Common myeloid progenitor, CD34-positive (primary cell): ENCODE measurements around the gene C2orf42.
"Not testable (repeated sequence)": the region's sequence is repeated elsewhere in the genome, so short reads cannot be mapped to it uniquely, and the experiment has no call there.

Experiments
- CTCF ChIA-PET: fragments of 350-600 bp; sonication (Branson Sonifier 250); formaldehyde crosslinking; loops from one replicate; lab custom pipeline; 2021; ENCODE audit warnings: antibody characterized with exemption; lab: Charles Lee
- POLR2A ChIA-PET: fragments of 350-600 bp; sonication (Branson Sonifier 250); formaldehyde crosslinking; loops from one replicate; lab custom pipeline; 2021; ENCODE audit warnings: antibody characterized with exemption; lab: Charles Lee
- DNase-seq, 3 donors: peaks; one replicate each; pipeline versions ENCODE4 v3.0.0 to v3.0.0-alpha.2; 2013
- H3K27ac ChIP-seq, 2 experiments: 1 replicate in 1 of 2; 2 replicates in 1 of 2; pipeline ENCODE4 v1.7.0; 2013; ENCODE audit warnings: inconsistent platforms in 2 of 2, low read length in 2 of 2, mild to moderate bottlenecking in 2 of 2, low read depth in 1 of 2, moderate library complexity in 1 of 2; ENCODE audit not compliant: severe bottlenecking in 2 of 2, insufficient read depth in 1 of 2, poor library complexity in 1 of 2
- H3K27me3 ChIP-seq, 5 experiments: replicated peaks in 2 of 5; 1 replicate in 3 of 5; 2 replicates in 2 of 5; pipeline versions ENCODE4 v1.6.1 to v1.7.0; 2013; ENCODE audit warnings: low read length in 4 of 5, mild to moderate bottlenecking in 2 of 5, moderate library complexity in 2 of 5, inconsistent platforms in 1 of 5; ENCODE audit not compliant: insufficient read depth in 5 of 5, control insufficient read depth in 4 of 5
- H3K36me3 ChIP-seq, 4 experiments: 1 replicate in 2 of 4; 2 replicates in 2 of 4; pipeline versions ENCODE4 v1.6.1 to v1.7.0; 2013; ENCODE audit warnings: low read length in 3 of 4, control low read depth in 1 of 4, mild to moderate bottlenecking in 1 of 4; ENCODE audit not compliant: control insufficient read depth in 4 of 4, insufficient read depth in 4 of 4
- H3K4me1 ChIP-seq, 4 experiments: 1 replicate in 3 of 4; 2 replicates in 1 of 4; pipeline versions ENCODE4 v1.6.1 to v1.7.1; 2013; ENCODE audit warnings: low read length in 3 of 4, mild to moderate bottlenecking in 3 of 4, control low read depth in 1 of 4, inconsistent platforms in 1 of 4, moderate library complexity in 1 of 4; ENCODE audit not compliant: control insufficient read depth in 4 of 4, insufficient read depth in 4 of 4; ENCODE audit errors: control extremely low read depth in 1 of 4
- H3K4me3 ChIP-seq, 7 experiments: 1 replicate in 4 of 7; 2 replicates in 3 of 7; pipeline versions ENCODE4 v1.5.1 to v1.7.0; 2013; ENCODE audit warnings: mild to moderate bottlenecking in 7 of 7, low read length in 6 of 7, moderate library complexity in 6 of 7, inconsistent platforms in 2 of 7, low read depth in 2 of 7, control low read depth in 1 of 7; ENCODE audit not compliant: insufficient read depth in 4 of 7, control insufficient read depth in 1 of 7; ENCODE audit errors: extremely low read depth in 1 of 7
- H3K9me3 ChIP-seq, 5 experiments: 1 replicate in 4 of 5; 2 replicates in 1 of 5; pipeline versions ENCODE4 v1.6.1 to v1.7.1; 2013; ENCODE audit warnings: low read length in 4 of 5, mild to moderate bottlenecking in 2 of 5, inconsistent platforms in 1 of 5, low read depth in 1 of 5, moderate library complexity in 1 of 5; ENCODE audit not compliant: control insufficient read depth in 4 of 5, insufficient read depth in 2 of 5; ENCODE audit errors: control extremely low read depth in 1 of 5
- WGBS: methylation state at CpG from one replicate; pipeline ENCODE4 v1.1.5; 2013; ENCODE audit not compliant: insufficient coverage; 5-methylcytosine and 5-hydroxymethylcytosine counted together

The C2orf42 gene

DNA sequence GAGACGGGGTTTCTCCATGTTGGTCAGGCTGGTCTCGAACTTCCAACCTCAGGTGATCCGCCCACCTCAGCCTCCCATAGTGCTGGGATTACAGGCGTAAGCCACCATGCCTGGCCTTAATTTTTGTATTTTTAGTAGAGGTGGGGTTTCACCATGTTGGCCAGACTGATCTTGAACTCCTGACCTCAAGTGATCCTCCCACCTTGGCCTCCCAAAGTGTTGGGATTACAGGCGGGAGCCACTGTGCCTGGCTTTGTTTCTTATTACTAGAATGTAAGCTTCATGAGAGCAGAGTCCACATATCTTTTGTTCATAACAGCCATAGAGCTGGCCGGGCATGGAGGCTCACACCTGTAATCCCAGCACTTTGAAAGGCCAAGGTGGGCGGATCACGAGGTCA is 84.7 kb downstream of the C2orf42 start:
- POLR2A ChIA-PET, H3K27ac ChIP-seq, DNase-seq, H3K27me3 ChIP-seq, H3K9me3 ChIP-seq, H3K36me3 ChIP-seq, H3K4me3 ChIP-seq: not testable (repeated sequence)
- CTCF ChIA-PET, result interaction anchor here (1.0 to 2.8 kb wide), 5 partner anchors 9 to 37 kb away, joined by 3 to 8 read pairs (median 4); no protein-coding TSS in a partner anchor
- WGBS, result 100% methylated on average over 2 of the region's 8 CpGs
- peaks cover 21 to 49% (median 33%) of the 10 kb centered on the region in 4 experiments for H3K4me1 ChIP-seq

- Histone ChIP-seq H3K36me3 (no peaks in the 10 kb centered on the region), H3K4me1 (peaks cover 21 to 45% (median 33%) of the 10 kb centered on the region in 4 experiments), H3K4me3 (peak overlapping the region in 5 of 7 experiments; percentile 32 to 49 (median 46)), H3K27me3 (no peaks in the 10 kb centered on the region), H3K9me3 (no peaks in the 10 kb centered on the region), H3K27ac (peak overlapping the region; percentile 46 to 76)
- CTCF ChIA-PET, result interaction anchor here (0.6 to 3.1 kb wide), 12 partner anchors 9 to 192 kb away, joined by 3 to 16 read pairs (median 6); no protein-coding TSS in a partner anchor
- peak; percentile 72 to 81 (median 76) for DNase-seq
- 14% methylated on average over 6 of the region's 11 CpGs for WGBS
- POLR2A ChIA-PET, result interaction anchor here (0.6 to 1.8 kb wide), 7 partner anchors 9 to 535 kb away, joined by 3 to 6 read pairs (median 5); partner anchors contain the start of genes MXD1 and PCBP1
Observed at GRCh38 chr2:70104231-70105111, 86.3 kb downstream of the C2orf42 start.

DNA sequence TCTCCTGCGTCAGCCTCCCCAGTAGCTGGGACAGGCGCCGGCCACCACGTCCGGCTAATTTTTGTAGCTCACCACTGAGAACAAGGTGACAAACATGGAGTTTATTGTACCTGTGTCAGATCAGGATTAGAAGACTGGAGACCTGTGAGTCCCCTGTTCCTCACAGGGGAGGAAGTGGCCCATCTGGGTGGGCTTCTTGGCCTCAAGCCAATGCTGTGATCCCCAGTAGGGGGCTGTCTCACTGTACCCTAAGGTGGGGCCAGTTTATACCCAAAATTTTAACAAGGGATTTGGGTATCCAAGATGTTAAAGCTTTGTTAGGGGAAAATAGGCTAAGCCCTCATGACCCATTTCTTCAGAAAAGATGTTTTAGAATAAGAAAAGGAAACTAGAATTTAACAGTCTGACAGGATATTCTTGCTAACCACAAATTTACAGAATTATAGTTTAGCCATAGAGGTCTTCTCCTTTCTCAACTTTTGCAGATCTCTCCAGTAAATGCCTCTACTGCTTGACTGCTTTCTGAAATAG is 87.2 kb downstream of the C2orf42 start:
- no peaks in the 10 kb centered on the region for H3K9me3 ChIP-seq
- WGBS, result 84% methylated on average over 5 of the region's 5 CpGs
- no peaks in the 10 kb centered on the region for H3K27me3 ChIP-seq
- POLR2A ChIA-PET, result interaction anchor here (0.9 to 1.8 kb wide), 3 partner anchors 8 to 189 kb away, joined by 3 to 5 read pairs (median 4); partner anchors contain the start of gene MXD1
- H3K36me3 ChIP-seq, result no peaks in the 10 kb centered on the region
- DNase-seq, result peak in 2 of 3 donors; percentile 64 to 73
- H3K4me1 ChIP-seq, result peaks cover 21 to 39% (median 30%) of the 10 kb centered on the region in 4 experiments
- peak overlapping the region in 4 of 7 experiments; percentile 8 to 49 (median 42) for H3K4me3 ChIP-seq
- peak overlapping the region; percentile 40 to 76 for H3K27ac ChIP-seq
- CTCF ChIA-PET, result interaction anchor here (1.2 to 3.1 kb wide), 10 partner anchors 9 to 39 kb away, joined by 3 to 16 read pairs (median 6); no protein-coding TSS in a partner anchor

- WGBS, result 97% methylated on average over 12 of the region's 29 CpGs
- H3K4me3 ChIP-seq, H3K27me3 ChIP-seq, H3K9me3 ChIP-seq, H3K36me3 ChIP-seq, CTCF ChIA-PET, DNase-seq, H3K27ac ChIP-seq: not testable (repeated sequence)
- peaks cover 21 to 29% (median 24%) of the 10 kb centered on the region in 4 experiments for H3K4me1 ChIP-seq
- POLR2A ChIA-PET, result interaction anchor here (0.6 kb wide), 1 partner anchor 9 kb away, joined by 3 read pairs; no protein-coding TSS in a partner anchor
Observed at GRCh38 chr2:70102323-70102905, 88.4 kb downstream of the C2orf42 start.

GRCh38 chr2:70101686-70102085 is 89.1 kb downstream of the C2orf42 start:
- 96% methylated on average over 8 of the region's 11 CpGs for WGBS
- peaks cover 21 to 29% (median 23%) of the 10 kb centered on the region in 4 experiments for H3K4me1 ChIP-seq
- not testable (repeated sequence) for H3K4me3 ChIP-seq, H3K36me3 ChIP-seq, DNase-seq, H3K9me3 ChIP-seq, H3K27ac ChIP-seq, H3K27me3 ChIP-seq
- ChIA-PET CTCF (interaction anchor here (1.6 kb wide), 1 partner anchor 14 kb away, joined by 4 read pairs; no protein-coding TSS in a partner anchor), POLR2A (interaction anchor here (0.6 kb wide), 1 partner anchor 8 kb away, joined by 3 read pairs; no protein-coding TSS in a partner anchor)

GRCh38 chr2:70101174-70101573 is 89.6 kb downstream of the C2orf42 start:
- Histone ChIP-seq H3K27me3 (no peaks in the 10 kb centered on the region), H3K4me3 (no peak overlapping the region), H3K4me1 (peaks cover 21 to 31% (median 24%) of the 10 kb centered on the region in 4 experiments), H3K9me3 (no peaks in the 10 kb centered on the region), H3K36me3 (no peaks in the 10 kb centered on the region), H3K27ac (no peak overlapping the region)
- no peak for DNase-seq
- CTCF ChIA-PET, result interaction anchor here (1.6 kb wide), 1 partner anchor 13 kb away, joined by 4 read pairs; no protein-coding TSS in a partner anchor
- 100% methylated on average over 3 of the region's 6 CpGs for WGBS
- POLR2A ChIA-PET, result no interaction called here
